ENCODE data around the gene SEMA3A.

Gene SEMA3A

DNA sequence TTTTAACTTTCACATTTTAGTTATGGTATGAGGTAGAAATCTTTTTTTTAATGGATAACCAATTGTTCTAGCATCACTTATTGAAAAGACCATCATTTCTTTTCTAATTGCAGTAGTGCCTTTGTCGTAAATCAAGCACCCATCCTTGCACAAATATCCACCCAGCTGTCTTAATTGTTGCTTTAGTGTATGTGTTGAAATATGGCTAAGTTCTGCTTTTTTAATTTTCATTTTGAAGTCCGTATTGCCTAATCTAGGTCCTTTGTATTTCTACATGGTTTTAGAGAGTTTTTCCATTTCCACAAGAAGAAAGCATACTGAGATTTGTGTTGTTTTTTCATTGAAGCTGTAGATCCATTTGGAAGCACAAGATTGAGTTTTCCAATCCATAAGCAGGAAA is 286.1 kb downstream of the SEMA3A start:
- FAIRE-seq: no peak

Measured in A204.1 (cell line).